ENCODE data around the gene STRIT1.

Gene STRIT1

GRCh38 chr3:155293516-155293915, at the start of gene STRIT1:
Gene STRIT1, minus strand, starts transcription at chr3:155293683.
- no peak for DNase-seq (ENCODE audit: low read depth in 2 of 2)

- no peak for DNase-seq (ENCODE audit: low read depth in 2 of 2)
Observed at GRCh38 chr3:155342344-155342743, 48.9 kb upstream of the STRIT1 start.

GRCh38 chr3:155339052-155339451, 45.6 kb upstream of the STRIT1 start:
- DNase-seq (ENCODE audit: low read depth in 2 of 2): no peak

- DNase-seq (ENCODE audit: low read depth in 2 of 2): no peak
Observed at GRCh38 chr3:155335724-155336354, 42.4 kb upstream of the STRIT1 start.

- no peak for DNase-seq (ENCODE audit: low read depth in 2 of 2)
Observed at GRCh38 chr3:155334914-155335723, 41.6 kb upstream of the STRIT1 start.

GRCh38 chr3:155334215-155334913, 40.9 kb upstream of the STRIT1 start:
- DNase-seq (ENCODE audit: low read depth in 2 of 2): no peak

- no peak for DNase-seq (ENCODE audit: low read depth in 2 of 2)
Observed at GRCh38 chr3:155332716-155333115, 39.2 kb upstream of the STRIT1 start.

GRCh38 chr3:155331078-155331477, 37.6 kb upstream of the STRIT1 start:
- DNase-seq (ENCODE audit: low read depth in 2 of 2): no peak

GRCh38 chr3:155330370-155330769, 36.9 kb upstream of the STRIT1 start:
- no peak for DNase-seq (ENCODE audit: low read depth in 2 of 2)

- no peak for DNase-seq (ENCODE audit: low read depth in 2 of 2)
Observed at GRCh38 chr3:155329513-155330048, 36.1 kb upstream of the STRIT1 start.

- DNase-seq (ENCODE audit: low read depth in 2 of 2): no peak
Observed at GRCh38 chr3:155327871-155328270, 34.4 kb upstream of the STRIT1 start.

- no peak for DNase-seq (ENCODE audit: low read depth in 2 of 2)
Observed at GRCh38 chr3:155327430-155327829, 33.9 kb upstream of the STRIT1 start.

- no peak for DNase-seq (ENCODE audit: low read depth in 2 of 2)
Observed at GRCh38 chr3:155326901-155327300, 33.4 kb upstream of the STRIT1 start.

- no peak for DNase-seq (ENCODE audit: low read depth in 2 of 2)
Observed at GRCh38 chr3:155326244-155326643, 32.8 kb upstream of the STRIT1 start.

GRCh38 chr3:155325263-155325835, 31.9 kb upstream of the STRIT1 start:
- DNase-seq (ENCODE audit: low read depth in 2 of 2): no peak

- no peak for DNase-seq (ENCODE audit: low read depth in 2 of 2)
Observed at GRCh38 chr3:155323063-155323666, 29.7 kb upstream of the STRIT1 start.

GRCh38 chr3:155321418-155321817, 27.9 kb upstream of the STRIT1 start:
- no peak for DNase-seq (ENCODE audit: low read depth in 2 of 2)

- DNase-seq (ENCODE audit: low read depth in 2 of 2): no peak
Observed at GRCh38 chr3:155320934-155321333, 27.5 kb upstream of the STRIT1 start.

- DNase-seq (ENCODE audit: low read depth in 2 of 2): no peak
Observed at GRCh38 chr3:155318740-155319139, 25.3 kb upstream of the STRIT1 start.

GRCh38 chr3:155317211-155317610, 23.7 kb upstream of the STRIT1 start:
- no peak for DNase-seq (ENCODE audit: low read depth in 2 of 2)

GRCh38 chr3:155316426-155316825, 22.9 kb upstream of the STRIT1 start:
- DNase-seq (ENCODE audit: low read depth in 2 of 2): no peak

- DNase-seq (ENCODE audit: low read depth in 2 of 2): no peak
Observed at GRCh38 chr3:155313916-155314315, 20.4 kb upstream of the STRIT1 start.
